Putamen (tissue), 1 donor: ENCODE data around the gene SATB1.

Experiments used
- DNase-seq: peaks from one replicate; pipeline ENCODE4 v3.0.0-alpha.2; 2016; ENCODE audit warnings: low spot score

Gene SATB1

DNA sequence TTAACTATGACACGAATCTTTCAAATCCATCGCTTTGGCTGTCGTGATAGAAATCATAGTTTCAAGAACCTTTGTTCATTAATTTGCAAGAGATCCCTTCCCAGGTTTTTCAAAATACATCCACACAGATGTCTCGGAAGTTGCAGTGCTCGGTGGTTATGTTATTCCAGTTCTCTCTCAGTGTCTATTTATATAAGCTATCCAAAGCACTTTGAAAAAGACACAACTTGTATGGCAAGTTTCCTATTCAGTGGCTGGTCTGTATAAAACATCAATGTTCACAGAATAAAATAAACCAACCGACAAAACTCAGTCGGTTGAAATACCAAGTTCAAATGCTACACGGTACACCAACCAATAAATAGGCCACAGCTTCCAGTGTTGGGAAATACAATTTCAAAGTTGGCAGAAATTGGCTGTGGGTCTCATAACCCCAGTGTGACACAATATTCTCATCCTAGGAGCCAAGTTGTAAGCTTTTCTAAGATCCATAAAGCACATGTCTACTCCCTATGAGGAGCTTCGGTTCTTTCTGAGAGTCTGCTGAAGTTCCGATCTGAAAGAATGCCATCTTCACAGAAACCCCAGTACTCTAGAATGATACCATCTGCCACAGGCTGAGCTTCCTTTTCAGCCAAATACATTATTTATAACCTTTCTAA, 23.7 kb downstream of the SATB1 start:
- no peak for DNase-seq

DNA sequence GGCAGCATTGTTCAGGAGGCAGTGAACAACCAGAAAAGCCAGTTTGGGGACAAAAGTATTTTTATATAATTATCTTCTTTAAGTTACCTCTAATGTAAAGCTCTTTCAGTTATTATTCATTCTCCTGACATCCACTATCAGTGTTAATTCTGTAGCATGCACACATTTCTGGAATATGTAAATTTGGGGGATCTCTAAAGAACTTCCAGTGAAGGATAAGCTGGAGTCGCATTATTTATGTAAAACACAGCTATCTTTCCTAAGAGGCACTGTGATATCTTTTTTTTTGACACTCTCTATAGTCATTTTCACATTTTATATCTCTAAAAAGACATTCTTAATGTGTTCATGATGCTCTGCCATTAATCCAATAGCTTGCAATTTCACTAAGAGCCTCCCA, 26.7 kb downstream of the SATB1 start:
- DNase-seq: no peak

DNA sequence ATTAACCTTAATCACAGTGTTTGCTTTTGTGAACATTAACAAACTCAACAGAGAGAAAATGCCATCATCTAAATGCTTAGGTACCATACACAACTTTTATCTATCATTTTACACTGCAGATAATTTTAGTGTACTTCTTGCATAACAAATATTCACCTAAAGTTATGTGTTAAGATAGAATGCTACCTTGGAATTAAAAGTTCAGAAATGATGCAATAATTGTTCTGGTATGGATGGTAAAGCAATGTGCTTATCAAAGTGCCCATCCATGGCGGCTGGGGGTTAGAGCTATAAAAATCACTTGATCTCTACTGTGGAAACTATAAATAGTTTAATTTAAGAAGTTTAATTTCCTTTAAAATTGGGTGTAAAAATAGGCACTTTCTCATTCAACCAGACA, 28.7 kb downstream of the SATB1 start:
- no peak for DNase-seq

DNA sequence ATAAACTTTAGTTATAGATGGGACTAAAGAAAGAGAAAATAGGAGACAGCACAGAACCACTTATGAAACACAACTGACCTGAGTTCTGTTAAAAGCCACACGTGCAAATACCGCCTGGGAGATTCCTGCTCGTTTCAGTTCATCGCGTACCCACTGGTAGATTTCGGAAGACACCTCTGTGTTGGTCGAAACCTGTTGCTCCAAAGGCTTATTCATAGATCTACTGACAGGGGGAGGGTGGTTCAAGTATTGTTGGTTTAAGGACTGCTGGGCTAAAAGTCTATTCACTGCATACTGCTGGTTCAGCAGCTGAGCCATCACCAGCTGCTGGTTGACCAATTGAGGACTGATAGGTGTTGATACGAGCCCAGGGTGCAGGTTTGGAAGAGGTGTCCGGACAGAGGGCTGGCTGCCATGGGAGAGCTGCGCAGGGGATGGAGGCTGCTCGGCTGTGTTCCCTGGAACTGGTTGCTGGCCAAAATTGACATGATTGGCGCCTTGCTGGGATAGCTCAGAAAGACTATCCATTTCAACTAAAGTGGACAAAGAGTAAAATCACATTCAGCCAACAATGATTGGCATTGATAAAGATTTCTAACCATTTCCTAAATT, 30.6 kb downstream of the SATB1 start:
- DNase-seq: no peak

DNA sequence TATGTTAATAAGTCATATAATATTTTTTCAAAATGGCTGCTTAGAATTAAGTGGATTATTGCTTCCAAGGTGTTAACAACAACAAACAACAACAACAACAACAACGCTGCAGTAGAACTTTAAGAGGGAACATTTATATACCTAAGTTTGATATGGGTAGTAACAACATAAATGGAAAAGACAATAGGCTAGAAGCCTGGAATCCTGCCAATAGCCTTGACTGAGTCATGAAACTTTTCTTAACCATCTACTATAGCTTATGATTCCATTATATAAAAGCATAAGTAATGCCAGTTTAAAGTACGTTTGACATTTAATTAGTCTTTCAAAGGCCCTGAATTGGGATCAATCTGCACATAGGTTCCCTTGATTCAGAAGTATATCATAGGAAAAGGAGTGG, 31.2 kb downstream of the SATB1 start:
- DNase-seq: no peak

DNA sequence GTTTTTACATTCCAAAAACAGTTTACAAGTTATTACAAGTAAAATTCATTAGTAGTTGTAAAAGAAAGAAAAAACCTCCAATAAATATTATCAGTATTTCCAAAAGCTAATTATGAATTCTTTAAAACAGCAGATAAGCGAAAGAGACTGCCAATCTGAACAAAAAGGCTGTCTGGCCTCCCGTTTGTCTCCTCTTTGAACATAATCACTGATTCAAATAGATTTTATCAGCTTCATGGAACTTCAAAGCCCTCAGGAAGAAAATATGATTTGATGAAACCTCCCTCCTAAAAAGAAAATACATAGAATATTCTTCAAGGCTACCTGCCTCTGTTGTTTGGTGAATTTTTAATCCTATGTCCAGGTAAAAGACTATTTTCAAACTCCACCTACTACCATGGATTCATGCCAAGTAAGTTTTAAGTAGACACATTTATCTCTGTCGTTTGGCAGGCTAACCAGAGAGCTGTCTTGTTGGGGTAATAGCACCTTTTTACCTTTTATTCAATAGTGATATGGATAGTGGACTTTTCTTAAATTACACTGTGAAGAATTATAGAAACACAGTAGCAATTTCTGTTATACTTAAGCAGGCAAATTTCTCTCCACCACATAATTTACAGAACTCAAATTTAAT, 35.0 kb downstream of the SATB1 start:
- DNase-seq: no peak

DNA sequence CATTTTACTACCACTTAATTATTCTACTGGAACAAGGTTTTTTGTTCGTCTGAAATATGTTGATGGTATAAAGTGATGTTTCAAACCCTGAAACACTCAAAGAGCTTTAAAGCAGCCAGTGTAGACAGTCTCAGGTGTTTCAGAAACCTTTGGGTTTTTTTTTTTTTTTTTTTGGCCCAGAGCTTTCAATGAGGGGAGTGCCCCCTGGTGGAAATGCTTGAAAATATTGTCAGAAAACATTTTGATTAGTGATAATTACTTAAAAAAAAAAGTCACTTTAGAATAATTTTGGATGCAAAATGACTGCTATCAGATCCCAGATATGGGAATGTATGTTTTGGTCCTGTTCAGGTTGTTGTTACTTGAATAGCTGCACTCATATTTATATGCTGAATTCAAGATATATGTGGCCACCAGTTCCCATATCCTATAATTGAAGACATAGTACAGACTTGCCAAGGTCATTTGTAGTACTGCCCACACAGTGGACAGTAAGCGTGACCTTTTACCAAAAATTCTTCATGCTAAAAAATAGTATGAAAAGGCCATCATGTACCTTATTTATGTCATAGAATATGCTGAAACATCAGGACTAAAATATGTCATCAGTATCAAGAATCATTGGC, 35.9 kb downstream of the SATB1 start:
- DNase-seq: no peak

DNA sequence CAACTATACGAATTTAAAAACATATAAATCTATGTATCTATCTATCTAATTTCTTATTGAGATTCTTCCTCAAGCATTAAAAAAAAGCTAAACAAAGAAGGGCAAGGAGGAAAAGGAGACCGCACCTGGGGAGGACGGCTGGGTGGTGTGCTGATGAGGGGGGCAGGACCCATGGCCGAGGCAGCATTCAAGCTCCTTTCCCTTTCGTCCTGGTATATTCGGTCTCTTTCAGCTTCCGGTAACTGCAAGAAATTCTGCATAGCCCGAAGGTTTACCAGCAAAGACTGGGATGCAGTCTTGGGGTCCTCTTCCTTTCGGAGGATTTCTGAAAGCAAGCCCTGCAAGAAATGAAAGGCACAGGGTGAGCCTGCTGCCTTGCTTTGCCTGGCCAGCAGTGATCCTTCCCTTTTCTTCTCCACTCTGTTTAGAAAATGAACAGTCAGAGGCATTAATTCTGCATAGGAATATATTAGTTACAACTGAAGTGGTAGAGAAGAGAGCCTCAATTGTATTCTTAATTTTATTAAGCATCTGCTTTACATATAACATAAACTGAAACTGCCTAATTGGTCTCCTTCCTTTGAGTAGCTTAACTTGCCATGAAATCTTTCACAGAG, 38.8 kb downstream of the SATB1 start:
- DNase-seq: no peak

DNA sequence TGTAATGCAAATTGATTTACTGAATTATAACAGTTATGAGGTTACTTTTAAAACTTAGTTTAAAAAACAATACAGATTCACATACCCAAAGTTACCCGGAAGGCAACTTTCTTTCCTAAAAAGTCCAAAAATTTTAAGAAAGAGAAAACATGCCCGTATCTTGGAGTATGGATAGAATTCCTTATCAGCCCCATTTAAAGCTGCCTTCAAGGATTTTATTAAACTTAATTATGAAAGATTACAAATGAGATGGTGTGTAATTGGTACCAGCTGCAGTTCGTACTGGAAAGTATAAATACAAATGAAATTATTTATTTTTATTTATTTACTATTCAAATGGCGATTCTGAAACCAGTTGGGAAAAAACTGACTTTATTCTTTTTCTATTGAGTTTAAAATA, 39.4 kb downstream of the SATB1 start:
- no peak for DNase-seq

DNA sequence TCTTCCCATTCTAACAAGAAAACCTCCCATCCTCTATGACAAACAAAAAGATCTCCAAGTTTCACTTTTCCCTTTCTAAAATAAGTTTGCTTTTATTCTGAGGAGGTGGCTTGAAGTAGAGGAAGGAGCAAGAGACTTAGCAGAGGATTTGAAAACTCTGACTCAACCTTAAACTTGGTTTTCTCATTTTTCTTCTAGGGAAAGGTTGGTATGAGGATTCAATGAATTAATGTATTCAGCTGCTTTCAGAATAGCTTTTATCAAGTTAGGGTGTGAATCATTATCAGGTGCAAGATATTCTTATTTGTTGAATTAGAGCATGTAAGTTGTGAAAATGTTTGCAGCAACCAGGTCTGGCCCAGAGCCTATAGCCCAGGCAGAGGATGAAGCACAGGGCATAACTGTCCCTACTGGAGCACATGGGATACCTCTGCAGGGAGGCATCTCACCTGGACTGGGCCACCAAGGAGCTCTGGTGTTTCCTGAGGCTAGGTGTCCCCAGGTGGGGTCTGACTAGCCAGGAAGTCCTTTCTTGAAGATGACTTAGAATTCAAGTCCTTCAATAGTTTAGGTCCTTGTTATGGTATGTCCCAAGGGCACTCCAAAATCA, 42.3 kb downstream of the SATB1 start:
- no peak for DNase-seq

DNA sequence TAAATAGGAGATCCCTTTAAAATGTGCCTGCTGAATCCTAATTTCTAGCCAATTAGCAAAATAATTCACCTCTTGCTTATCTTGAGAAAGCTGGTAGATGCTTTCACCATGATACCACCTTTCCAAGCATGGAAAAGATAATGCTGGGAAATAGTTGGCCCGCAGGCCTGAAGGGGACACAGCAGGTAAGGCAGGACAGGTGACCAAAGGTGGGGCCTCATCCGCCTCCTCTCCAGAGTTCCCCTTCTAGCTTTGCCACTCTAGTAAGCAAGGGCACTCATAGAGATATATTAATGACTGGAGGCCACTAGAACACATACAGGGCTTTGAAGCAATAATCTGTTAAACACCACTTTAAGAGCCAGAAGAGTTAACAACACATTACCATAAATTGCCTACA, 45.5 kb downstream of the SATB1 start:
- no peak for DNase-seq

DNA sequence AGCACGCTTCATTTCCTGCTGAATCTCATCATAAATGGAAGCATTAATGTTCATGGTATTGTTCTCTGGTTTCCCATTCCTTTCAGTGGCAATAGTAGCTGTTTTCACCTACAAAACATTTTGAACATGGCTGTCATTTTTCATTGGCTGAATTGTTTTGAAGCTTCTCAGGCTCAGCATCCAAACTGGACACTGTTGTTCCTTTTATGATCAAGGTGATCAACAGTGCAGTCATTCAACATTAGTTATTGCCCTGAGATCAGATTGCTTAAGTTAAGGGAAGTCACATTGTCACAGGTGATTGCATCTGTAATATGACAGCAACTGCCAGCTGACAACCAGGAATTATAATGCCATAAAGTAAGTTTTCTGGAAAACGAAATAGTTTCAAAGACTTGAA, 46.9 kb downstream of the SATB1 start:
- no peak for DNase-seq

DNA sequence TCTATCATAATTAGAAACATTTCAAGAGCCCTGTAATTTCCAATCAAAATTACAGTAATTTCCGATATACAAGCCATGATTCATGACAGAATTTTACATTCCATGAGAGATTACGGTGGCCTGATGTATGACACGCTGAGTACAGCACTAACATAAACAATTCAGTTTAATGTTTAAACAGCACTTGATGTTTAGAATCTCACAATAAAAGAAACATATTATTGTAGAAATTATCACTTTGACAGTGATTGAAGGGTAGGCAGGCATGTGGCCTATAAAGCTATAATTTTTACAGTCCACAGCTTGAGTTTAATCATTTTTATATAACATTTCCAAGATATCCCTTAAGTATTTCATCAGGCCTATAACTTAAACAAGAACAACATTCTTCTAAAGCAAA, 48.5 kb downstream of the SATB1 start:
- no peak for DNase-seq

DNA sequence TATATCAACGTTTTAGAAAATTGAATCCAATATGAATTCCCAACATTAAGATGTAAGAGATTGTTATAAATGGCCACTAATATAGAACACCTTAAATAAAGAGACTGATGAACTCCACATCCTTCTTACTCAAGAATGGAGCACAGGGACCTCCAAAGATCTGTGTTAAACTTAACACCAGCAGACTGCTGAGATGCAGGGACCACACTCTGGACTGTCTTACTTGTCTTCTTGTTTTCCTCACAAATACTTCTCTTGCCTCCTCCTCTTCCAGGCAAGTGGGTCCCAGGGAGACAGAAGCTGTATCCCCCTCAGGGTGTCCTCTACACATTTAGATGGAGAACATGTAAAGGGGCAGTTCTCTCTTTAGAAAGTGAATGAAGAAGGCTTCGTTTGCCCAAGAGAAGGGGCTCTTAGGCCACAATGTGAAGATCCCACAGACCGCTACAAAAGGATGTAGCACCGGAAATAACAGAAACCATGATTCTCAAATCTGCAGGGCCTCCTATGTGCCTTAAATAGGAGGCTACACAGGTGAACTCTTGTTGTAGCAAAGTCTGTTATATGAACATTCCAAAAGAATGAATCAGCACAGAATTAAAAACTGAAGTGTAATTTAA, 52.2 kb downstream of the SATB1 start:
- DNase-seq: no peak

DNA sequence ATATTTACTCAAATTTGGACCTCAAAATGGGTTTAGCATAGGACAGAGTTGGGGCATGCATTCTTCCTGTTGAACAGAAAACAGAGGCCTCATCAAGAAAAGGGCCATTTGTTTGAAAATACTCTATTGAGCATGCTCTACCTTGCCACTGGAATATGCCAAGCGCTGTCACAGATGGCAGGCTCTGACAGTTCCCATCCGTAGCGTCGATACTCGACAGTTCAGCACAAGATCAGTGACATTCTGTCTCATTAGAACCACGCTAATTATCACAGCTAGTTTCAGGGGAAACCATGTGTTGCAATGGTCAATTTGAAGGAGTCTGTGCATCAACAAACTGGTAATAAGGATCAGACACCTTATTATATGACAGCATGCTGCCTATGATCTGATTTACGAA, 54.5 kb downstream of the SATB1 start:
- DNase-seq: no peak

DNA sequence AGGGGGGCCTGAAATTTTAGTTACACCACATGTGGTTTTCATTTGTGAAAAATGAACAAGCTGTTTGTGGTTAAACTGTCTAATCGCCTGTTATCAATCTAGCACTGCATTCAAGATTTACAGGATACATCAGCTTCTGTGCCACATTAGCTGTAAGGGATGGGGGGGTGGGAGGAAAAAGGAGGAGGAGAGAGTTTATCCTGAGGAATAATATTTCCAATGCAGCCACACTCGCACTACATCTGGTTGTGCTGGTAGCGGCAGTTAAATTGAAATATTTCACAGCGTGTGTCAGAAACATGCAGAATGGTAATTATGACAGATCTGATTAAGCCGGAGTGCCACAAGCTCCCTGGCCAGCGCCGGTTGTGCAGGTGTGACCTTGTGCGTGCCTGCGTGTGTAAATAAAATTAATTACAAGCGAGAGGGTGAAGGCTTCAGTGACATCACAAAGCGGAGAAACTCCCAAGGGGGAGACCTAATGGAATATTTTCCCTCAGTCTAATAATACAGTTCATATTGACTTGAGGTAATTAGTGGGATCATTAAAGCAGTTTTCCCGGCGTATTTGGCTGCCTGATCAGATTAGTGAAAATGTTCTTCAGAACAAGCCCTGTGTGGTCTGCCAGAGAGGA, 55.5 kb downstream of the SATB1 start:
- DNase-seq: no peak

DNA sequence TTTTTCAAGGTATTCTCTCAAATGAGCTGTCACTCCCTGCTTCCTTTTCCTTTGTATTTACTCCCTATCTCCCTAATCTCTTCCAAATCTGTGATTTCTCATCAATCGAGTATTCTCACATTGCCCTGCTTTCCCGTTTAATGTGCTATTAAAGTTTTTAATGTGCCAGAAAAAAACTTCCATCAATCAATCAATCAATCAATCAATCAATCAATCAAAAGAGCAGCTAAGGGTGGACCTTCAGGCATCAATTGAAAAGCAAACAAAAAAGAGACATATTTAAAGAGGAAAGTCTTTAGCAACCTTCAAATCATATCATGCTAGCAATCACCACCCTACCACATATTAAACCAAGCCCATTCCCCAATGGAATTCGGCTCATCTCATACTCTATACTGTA, 58.9 kb downstream of the SATB1 start:
- no peak for DNase-seq

DNA sequence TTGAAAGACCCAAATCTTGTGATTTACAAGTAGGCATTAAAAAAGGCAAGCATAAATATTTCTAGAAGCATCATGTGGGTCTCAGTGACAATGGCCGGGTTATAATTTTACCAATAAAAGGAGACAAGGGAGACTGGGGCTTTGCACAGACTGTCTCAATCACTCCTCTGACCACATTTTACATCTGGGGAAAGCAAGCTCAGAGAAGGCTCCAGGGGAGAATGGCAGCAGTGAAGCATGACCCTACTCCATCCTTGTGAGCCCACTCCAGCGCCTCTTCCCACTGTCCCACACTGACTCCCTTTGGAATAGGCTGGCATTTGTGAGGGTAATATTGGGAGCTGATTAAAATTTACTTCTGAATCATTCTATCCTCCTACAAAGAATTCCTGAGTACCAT, 61.8 kb downstream of the SATB1 start:
- no peak for DNase-seq

DNA sequence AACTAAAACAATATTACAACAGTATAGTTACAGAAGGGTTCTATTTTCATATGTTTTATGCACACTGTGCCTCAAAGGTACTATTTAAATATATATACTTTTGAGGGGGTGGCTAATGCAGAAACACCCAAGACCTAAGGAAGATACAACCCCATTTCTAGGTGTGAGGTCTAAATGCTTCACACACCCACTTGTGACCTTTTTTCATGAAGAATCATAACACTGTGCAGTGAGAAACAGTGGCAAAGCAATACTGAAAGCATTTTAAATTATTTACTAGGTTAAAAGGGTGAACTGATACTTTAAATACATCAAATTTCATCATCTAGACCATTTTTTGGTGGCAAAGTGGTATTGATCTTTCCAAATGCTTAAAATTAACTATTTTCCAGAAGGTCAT, 67.4 kb downstream of the SATB1 start:
- no peak for DNase-seq

DNA sequence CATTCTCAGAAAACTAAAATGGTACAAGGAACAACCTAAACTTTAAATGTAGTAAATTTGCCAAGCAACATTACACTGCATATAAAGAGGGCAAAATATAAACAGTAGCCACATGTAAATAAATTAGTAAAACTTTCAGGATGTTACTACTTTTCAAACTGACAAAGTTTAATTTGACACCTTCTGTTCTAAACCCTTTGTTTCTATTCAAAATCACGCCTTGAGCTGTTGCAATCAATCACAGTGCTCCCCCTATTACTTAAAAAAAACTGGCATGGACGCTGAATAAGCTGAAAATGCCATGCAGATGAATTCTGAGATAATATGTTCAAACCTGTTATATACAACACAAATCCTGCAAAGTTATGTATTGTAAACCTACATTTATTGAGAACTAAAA, 69.3 kb downstream of the SATB1 start:
- no peak for DNase-seq

DNA sequence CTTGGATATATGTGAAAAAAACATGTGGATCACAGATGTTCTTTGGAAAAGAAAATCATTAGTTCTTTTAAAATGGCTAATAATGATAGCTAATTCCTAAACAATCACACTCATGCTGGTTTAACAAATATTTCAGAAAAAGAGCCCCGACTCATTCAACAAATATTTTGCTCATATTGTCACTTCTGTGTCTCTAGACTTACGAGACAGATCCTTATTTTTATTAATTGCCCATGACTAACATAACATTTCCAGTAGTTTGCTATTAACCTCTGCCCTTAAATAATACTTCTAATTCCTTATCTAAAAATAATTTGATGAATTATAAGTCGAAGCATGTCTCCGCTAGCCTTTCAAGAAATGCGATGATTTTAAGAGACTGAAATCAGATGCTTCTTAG, 70.4 kb downstream of the SATB1 start:
- no peak for DNase-seq
